GM12801 (cell line): ENCODE measurements around the gene TIMM10B.

ENCODE experiments used
- CTCF ChIP-seq: IDR thresholded peaks from one replicate; pipeline ENCODE4 v1.5.1; 2011; ENCODE audit warnings: control low read depth; ENCODE audit not compliant: insufficient read length; ENCODE audit errors: extremely low read depth

Gene TIMM10B

GRCh38 chr11:6520265-6520664, 39.0 kb downstream of the TIMM10B start:
- no peak for TF ChIP-seq CTCF

- no peak for TF ChIP-seq CTCF
Measured at GRCh38 chr11:6523253-6523652, 42.0 kb downstream of the TIMM10B start.

GRCh38 chr11:6526411-6527135, 45.3 kb downstream of the TIMM10B start:
- no peak for TF ChIP-seq CTCF

GRCh38 chr11:6529266-6529665, 48.0 kb downstream of the TIMM10B start:
- no peak for TF ChIP-seq CTCF

- TF ChIP-seq CTCF: no peak
Measured at GRCh38 chr11:6530848-6531247, 49.5 kb downstream of the TIMM10B start.

- TF ChIP-seq CTCF: no peak
Measured at GRCh38 chr11:6531267-6531752, 50.0 kb downstream of the TIMM10B start.
